HepG2 (cell line): ENCODE measurements around the gene MTF1. TPM values are rescaled to one million over a fixed set of nuclear protein-coding genes. Genes with fewer than 3 reads are reported as not detected.

Source experiments
- ADNP ChIP-seq: sonication (generic); formaldehyde crosslinking; IDR thresholded peaks from 2 replicates; pipeline ENCODE4 v1.4.0; 2020; ENCODE audit warnings: missing genetic modification reagents
- AGO1 ChIP-seq: fragments of 200-400 bp; formaldehyde crosslinking; IDR thresholded peaks from 2 replicates; pipeline ENCODE4 v1.6.1; 2017; ENCODE audit warnings: mild to moderate bottlenecking, low read depth, low read length, moderate library complexity; ENCODE audit not compliant: poor library complexity, severe bottlenecking
- BHLHE40 ChIP-seq: IDR thresholded peaks from 2 replicates; pipeline ENCODE4 v1.6.1; 2011; ENCODE audit warnings: low read length, improper control_type of control experiment
- HDAC2 ChIP-seq: sonication (generic); formaldehyde crosslinking; IDR thresholded peaks from 2 replicates; pipeline ENCODE4 v1.4.0; 2020; ENCODE audit warnings: missing genetic modification reagents
- HHEX ChIP-seq: IDR thresholded peaks from 2 replicates; pipeline ENCODE4 v1.6.1; 2016; ENCODE audit warnings: control low read depth
- HMG20A ChIP-seq: IDR thresholded peaks from 2 replicates; pipeline ENCODE4 v1.6.1; 2016; ENCODE audit warnings: borderline replicate concordance
- HNRNPH1 ChIP-seq: fragments of 200-400 bp; formaldehyde crosslinking; optimal IDR thresholded peaks from 2 replicates; pipeline ENCODE3; 2017; ENCODE audit warnings: mild to moderate bottlenecking, low read depth, low read length
- PCBP2 ChIP-seq: fragments of 200-400 bp; formaldehyde crosslinking; optimal IDR thresholded peaks from 2 replicates; pipeline ENCODE3; 2018; ENCODE audit warnings: low read length, low read depth; ENCODE audit not compliant: poor library complexity, severe bottlenecking
- SSRP1 ChIP-seq: IDR thresholded peaks from 2 replicates; pipeline ENCODE4 v1.6.1; 2016; ENCODE audit warnings: control low read depth
- ZFX ChIP-seq: sonication (generic); formaldehyde crosslinking; IDR thresholded peaks from 2 replicates; pipeline ENCODE4 v1.4.0; 2020; ENCODE audit warnings: mild to moderate bottlenecking, low read depth, missing genetic modification reagents, moderate library complexity
- ZNF598 ChIP-seq: sonication (generic); formaldehyde crosslinking; IDR thresholded peaks from 2 replicates; pipeline ENCODE4 v1.5.1; 2020; ENCODE audit warnings: mild to moderate bottlenecking, missing genetic modification reagents, borderline replicate concordance
- ZSCAN21 ChIP-seq: sonication (generic); formaldehyde crosslinking; IDR thresholded peaks from 2 replicates; pipeline ENCODE4 v1.8.0; 2022; ENCODE audit warnings: mild to moderate bottlenecking, missing genetic modification reagents, moderate library complexity, borderline replicate concordance
- polyA plus RNA-seq, 8 experiments: library from polyadenylated mRNA; depleted of rRNA in 3 of 8; stranded (reverse) in 7 of 8; unstranded in 1 of 8; fragments of >200 nt; fragmentation: Illumina TruSeq in 4 of 8; extraction: Trizol in 4 of 8; gene quantifications; 2 replicates each; pipeline versions ENCODE4 v1.2.1 to v1.2.3, GENCODE V29; 2011 to 2016; ENCODE audit warnings: low read depth in 4 of 8, missing spikeins in 1 of 8, mixed read lengths in 1 of 8; ENCODE audit not compliant: insufficient read depth in 1 of 8
- total RNA-seq, 5 experiments: library from RNA; depleted of rRNA; stranded (reverse); fragments of >200 nt; fragmentation: Illumina TruSeq; extraction: Trizol; gene quantifications; 2 replicates each; pipeline ENCODE4 v1.2.3, GENCODE V29; 2016; ENCODE audit warnings: low read depth in 1 of 5
- TF ChIP-seq, protein P1 (sequence below): sonication (generic); formaldehyde crosslinking; IDR thresholded peaks from 2 replicates; pipeline ENCODE4 v1.4.0; 2020; ENCODE audit warnings: missing genetic modification reagents
- TF ChIP-seq, protein P2 (sequence below): sonication (generic); formaldehyde crosslinking; conservative IDR thresholded peaks from 2 replicates; pipeline ENCODE4 v1.4.0; 2020; ENCODE audit warnings: missing genetic modification reagents
- TF ChIP-seq, protein P3 (sequence below): conservative IDR thresholded peaks from 2 replicates; pipeline ENCODE4 v1.6.1; 2018; ENCODE audit warnings: missing genetic modification reagents
- TF ChIP-seq, protein P4 (sequence below): sonication (generic); formaldehyde crosslinking; IDR thresholded peaks from 2 replicates; pipeline ENCODE4 v1.9.0; 2021; ENCODE audit warnings: missing genetic modification reagents, mild to moderate bottlenecking, borderline replicate concordance
- TF ChIP-seq, protein P5 (sequence below): sonication (generic); formaldehyde crosslinking; IDR thresholded peaks from 2 replicates; pipeline ENCODE4 v1.8.0; 2022; ENCODE audit warnings: mild to moderate bottlenecking, missing genetic modification reagents, moderate library complexity
- TF ChIP-seq, protein P6 (sequence below): sonication (generic); formaldehyde crosslinking; IDR thresholded peaks from 2 replicates; pipeline ENCODE4 v1.5.0; 2020; ENCODE audit warnings: mild to moderate bottlenecking, low read depth, missing genetic modification reagents, borderline replicate concordance

MTF1 gene
- total and polyA plus RNA-seq, 2 of the 13 experiments (the other 11 are each of a cell fraction or from before 2014, with no cell fraction given): 2.4 to 3.3 TPM

DNA sequence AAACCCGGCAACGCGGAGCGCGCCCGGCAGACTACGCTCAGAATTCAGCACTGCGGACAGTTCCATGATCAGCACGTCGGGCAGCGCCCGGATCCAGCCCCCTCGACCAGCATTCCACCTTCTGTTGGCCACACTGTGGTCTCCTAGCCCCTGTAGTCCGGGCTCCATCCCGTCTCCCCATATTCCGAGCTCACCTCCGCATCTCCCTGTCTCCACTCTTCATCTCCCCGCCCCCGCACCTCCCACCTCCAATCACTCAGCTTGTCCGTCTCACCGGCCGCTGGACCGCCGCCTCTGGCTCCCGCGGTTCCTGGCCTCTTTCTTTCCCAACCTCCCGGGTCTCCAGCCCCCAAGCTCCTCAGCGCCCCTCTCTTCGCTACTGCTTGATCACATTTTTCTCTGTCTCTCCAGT is 95.0 kb downstream of the MTF1 start (continued):
- TF ChIP-seq ADNP (CRISPR knock-in tag) (no peak), PCBP2 (no peak), ZFX (no peak), BHLHE40 (no peak), SSRP1 (CRISPR knock-in tag) (no peak), ZSCAN21 (CRISPR knock-in tag) (peak; percentile 99), AGO1 (no peak), HHEX (CRISPR knock-in tag) (peak; percentile 80), ZNF598 (peak; percentile 84; the same call in 1 of the 2 replicates), HMG20A (CRISPR knock-in tag) (peak; percentile 64; the same call in 1 of the 2 replicates), HNRNPH1 (no peak), HDAC2 (CRISPR knock-in tag) (peak; percentile 92)
- TF ChIP-seq, protein P1, sequence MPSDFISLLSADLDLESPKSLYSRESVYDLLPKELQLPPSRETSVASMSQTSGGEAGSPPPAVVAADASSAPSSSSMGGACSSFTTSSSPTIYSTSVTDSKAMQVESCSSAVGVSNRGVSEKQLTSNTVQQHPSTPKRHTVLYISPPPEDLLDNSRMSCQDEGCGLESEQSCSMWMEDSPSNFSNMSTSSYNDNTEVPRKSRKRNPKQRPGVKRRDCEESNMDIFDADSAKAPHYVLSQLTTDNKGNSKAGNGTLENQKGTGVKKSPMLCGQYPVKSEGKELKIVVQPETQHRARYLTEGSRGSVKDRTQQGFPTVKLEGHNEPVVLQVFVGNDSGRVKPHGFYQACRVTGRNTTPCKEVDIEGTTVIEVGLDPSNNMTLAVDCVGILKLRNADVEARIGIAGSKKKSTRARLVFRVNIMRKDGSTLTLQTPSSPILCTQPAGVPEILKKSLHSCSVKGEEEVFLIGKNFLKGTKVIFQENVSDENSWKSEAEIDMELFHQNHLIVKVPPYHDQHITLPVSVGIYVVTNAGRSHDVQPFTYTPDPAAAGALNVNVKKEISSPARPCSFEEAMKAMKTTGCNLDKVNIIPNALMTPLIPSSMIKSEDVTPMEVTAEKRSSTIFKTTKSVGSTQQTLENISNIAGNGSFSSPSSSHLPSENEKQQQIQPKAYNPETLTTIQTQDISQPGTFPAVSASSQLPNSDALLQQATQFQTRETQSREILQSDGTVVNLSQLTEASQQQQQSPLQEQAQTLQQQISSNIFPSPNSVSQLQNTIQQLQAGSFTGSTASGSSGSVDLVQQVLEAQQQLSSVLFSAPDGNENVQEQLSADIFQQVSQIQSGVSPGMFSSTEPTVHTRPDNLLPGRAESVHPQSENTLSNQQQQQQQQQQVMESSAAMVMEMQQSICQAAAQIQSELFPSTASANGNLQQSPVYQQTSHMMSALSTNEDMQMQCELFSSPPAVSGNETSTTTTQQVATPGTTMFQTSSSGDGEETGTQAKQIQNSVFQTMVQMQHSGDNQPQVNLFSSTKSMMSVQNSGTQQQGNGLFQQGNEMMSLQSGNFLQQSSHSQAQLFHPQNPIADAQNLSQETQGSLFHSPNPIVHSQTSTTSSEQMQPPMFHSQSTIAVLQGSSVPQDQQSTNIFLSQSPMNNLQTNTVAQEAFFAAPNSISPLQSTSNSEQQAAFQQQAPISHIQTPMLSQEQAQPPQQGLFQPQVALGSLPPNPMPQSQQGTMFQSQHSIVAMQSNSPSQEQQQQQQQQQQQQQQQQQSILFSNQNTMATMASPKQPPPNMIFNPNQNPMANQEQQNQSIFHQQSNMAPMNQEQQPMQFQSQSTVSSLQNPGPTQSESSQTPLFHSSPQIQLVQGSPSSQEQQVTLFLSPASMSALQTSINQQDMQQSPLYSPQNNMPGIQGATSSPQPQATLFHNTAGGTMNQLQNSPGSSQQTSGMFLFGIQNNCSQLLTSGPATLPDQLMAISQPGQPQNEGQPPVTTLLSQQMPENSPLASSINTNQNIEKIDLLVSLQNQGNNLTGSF (CRISPR knock-in tag): peak; percentile 100
- TF ChIP-seq, protein P2, sequence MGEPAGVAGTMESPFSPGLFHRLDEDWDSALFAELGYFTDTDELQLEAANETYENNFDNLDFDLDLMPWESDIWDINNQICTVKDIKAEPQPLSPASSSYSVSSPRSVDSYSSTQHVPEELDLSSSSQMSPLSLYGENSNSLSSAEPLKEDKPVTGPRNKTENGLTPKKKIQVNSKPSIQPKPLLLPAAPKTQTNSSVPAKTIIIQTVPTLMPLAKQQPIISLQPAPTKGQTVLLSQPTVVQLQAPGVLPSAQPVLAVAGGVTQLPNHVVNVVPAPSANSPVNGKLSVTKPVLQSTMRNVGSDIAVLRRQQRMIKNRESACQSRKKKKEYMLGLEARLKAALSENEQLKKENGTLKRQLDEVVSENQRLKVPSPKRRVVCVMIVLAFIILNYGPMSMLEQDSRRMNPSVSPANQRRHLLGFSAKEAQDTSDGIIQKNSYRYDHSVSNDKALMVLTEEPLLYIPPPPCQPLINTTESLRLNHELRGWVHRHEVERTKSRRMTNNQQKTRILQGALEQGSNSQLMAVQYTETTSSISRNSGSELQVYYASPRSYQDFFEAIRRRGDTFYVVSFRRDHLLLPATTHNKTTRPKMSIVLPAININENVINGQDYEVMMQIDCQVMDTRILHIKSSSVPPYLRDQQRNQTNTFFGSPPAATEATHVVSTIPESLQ (CRISPR knock-in tag): peak; percentile 99
- TF ChIP-seq, protein P3, sequence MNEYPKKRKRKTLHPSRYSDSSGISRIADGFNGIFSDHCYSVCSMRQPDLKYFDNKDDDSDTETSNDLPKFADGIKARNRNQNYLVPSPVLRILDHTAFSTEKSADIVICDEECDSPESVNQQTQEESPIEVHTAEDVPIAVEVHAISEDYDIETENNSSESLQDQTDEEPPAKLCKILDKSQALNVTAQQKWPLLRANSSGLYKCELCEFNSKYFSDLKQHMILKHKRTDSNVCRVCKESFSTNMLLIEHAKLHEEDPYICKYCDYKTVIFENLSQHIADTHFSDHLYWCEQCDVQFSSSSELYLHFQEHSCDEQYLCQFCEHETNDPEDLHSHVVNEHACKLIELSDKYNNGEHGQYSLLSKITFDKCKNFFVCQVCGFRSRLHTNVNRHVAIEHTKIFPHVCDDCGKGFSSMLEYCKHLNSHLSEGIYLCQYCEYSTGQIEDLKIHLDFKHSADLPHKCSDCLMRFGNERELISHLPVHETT (CRISPR knock-in tag): peak; percentile 98
- TF ChIP-seq, protein P4, sequence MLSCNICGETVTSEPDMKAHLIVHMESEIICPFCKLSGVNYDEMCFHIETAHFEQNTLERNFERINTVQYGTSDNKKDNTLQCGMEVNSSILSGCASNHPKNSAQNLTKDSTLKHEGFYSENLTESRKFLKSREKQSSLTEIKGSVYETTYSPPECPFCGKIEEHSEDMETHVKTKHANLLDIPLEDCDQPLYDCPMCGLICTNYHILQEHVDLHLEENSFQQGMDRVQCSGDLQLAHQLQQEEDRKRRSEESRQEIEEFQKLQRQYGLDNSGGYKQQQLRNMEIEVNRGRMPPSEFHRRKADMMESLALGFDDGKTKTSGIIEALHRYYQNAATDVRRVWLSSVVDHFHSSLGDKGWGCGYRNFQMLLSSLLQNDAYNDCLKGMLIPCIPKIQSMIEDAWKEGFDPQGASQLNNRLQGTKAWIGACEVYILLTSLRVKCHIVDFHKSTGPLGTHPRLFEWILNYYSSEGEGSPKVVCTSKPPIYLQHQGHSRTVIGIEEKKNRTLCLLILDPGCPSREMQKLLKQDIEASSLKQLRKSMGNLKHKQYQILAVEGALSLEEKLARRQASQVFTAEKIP (CRISPR knock-in tag): 0 out of 2 replicates have a peak, but pooled peaks have one; percentile 81
- TF ChIP-seq, protein P5, sequence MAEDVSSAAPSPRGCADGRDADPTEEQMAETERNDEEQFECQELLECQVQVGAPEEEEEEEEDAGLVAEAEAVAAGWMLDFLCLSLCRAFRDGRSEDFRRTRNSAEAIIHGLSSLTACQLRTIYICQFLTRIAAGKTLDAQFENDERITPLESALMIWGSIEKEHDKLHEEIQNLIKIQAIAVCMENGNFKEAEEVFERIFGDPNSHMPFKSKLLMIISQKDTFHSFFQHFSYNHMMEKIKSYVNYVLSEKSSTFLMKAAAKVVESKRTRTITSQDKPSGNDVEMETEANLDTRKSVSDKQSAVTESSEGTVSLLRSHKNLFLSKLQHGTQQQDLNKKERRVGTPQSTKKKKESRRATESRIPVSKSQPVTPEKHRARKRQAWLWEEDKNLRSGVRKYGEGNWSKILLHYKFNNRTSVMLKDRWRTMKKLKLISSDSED (CRISPR knock-in tag): peak; percentile 99
- TF ChIP-seq, protein P6, sequence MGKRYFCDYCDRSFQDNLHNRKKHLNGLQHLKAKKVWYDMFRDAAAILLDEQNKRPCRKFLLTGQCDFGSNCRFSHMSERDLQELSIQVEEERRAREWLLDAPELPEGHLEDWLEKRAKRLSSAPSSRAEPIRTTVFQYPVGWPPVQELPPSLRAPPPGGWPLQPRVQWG (CRISPR knock-in tag): peak; percentile 96
